ENCODE results near the gene THG1L. TPM values are rescaled to one million over a fixed set of nuclear protein-coding genes. Genes with fewer than 3 reads are reported as not detected.
A peak's percentile ranks its signal among the peaks of the same experiment; 100 is the strongest.

Gene THG1L
- total RNA-seq, 1 experiment from 2014 or later: 45.3 TPM

- Histone ChIP-seq H3K27ac (ENCODE audit: low read length) (no peak overlapping the region), H3F3A (ENCODE audit: low read length, unreplicated experiment) (no peaks in the 10 kb centered on the region), H4K20me1 (ENCODE audit: low read length) (no peaks in the 10 kb centered on the region), H3K9me3 (ENCODE audit: low read length) (no peaks in the 10 kb centered on the region), H3K9me2 (replicated peaks; ENCODE audit: low read length) (no peaks in the 10 kb centered on the region), H3K4me2 (ENCODE audit: low read length) (no peak overlapping the region), H3K4me3 (ENCODE audit: low read length) (no peak overlapping the region), H3K27me3 (ENCODE audit: low read length) (no peaks in the 10 kb centered on the region), H3K36me3 (ENCODE audit: low read depth, low read length) (peaks cover 22% of the 10 kb centered on the region; the same call in 1 of the 2 replicates), H3K79me2 (ENCODE audit: low read length) (peaks cover 22% of the 10 kb centered on the region), H3K9ac (ENCODE audit: low read length) (no peak overlapping the region), H3K4me1 (ENCODE audit: insufficient read depth, low read length) (peaks cover 19% of the 10 kb centered on the region), H2AFZ (ENCODE audit: low read length) (no peak overlapping the region)
- CTCF ChIA-PET: no interaction called here
- no peak for DNase-seq
- POLR2A ChIA-PET (ENCODE audit: unreplicated experiment): interaction anchor here (0.6 kb wide), 1 partner anchor 327 kb away, joined by 4 read pairs; no protein-coding TSS in a partner anchor
- intact Hi-C loops (cut with micrococcal nuclease): loop anchor here (5.0 to 10.0 kb wide), 4 partner anchors 116 to 594 kb away; partner anchors contain the start of gene CLINT1
- BruUV-seq (replicated peaks): no TSS peak
- ATAC-seq: no peak
- no peak for TF ChIP-seq CTCF (conservative IDR thresholded peaks at IDR 0.05; ENCODE audit: low read depth, low read length)
- no peak for TF ChIP-seq EZH2phosphoT487 (IDR thresholded peaks at IDR 0.05; ENCODE audit: borderline replicate concordance, low read length)
- TF ChIP-seq EZH2 (IDR thresholded peaks at IDR 0.05; ENCODE audit: low read length, unreplicated experiment): no peak
These were observed 9.9 kb downstream of the THG1L start for GRCh38 chr5:157741131-157741530.

GRCh38 chr5:157743163-157744050 lies 12.2 kb downstream of the THG1L start, which contains the start of gene LSM11:
TSS of gene LSM11 (plus strand) at chr5:157743712. CDS start at chr5:157743751, 39 bp downstream.
- peaks cover 45% of the 10 kb centered on the region for H3K79me2 ChIP-seq (ENCODE audit: low read length)
- peaks cover 28% of the 10 kb centered on the region for H3K4me1 ChIP-seq (ENCODE audit: insufficient read depth, low read length)
- H3K27ac ChIP-seq (ENCODE audit: low read length): no peak within 1 kb of the TSS
- no peaks in the 10 kb centered on the region for H3K27me3 ChIP-seq (ENCODE audit: low read length)
- H3F3A ChIP-seq (ENCODE audit: low read length, unreplicated experiment): no peaks in the 10 kb centered on the region
- H3K9me3 ChIP-seq (ENCODE audit: low read length): no peaks in the 10 kb centered on the region
- no peaks in the 10 kb centered on the region for H3K9me2 ChIP-seq (replicated peaks; ENCODE audit: low read length)
- H3K9ac ChIP-seq (ENCODE audit: low read length): peak within 1 kb of the TSS; percentile 83
- H3K4me3 ChIP-seq (ENCODE audit: low read length): peak within 1 kb of the TSS; percentile 89
- H3K36me3 ChIP-seq (ENCODE audit: low read depth, low read length): peaks cover 11% of the 10 kb centered on the region; the same call in 1 of the 2 replicates
- ATAC-seq: peak; percentile 88
- peak; percentile 97 for DNase-seq
- intact Hi-C loops (cut with micrococcal nuclease): loop anchor here (1.0 to 10.0 kb wide), 10 partner anchors 12 to 596 kb away; partner anchors contain the start of genes CLINT1 and THG1L
- peak within 1 kb of the TSS; percentile 95 for H3K4me2 ChIP-seq (ENCODE audit: low read length)
- ChIA-PET POLR2A (ENCODE audit: unreplicated experiment) (no interaction called here), CTCF (interaction anchor here (0.5 to 2.4 kb wide), 19 partner anchors 11 to 518 kb away, joined by 3 to 16 read pairs (median 4); partner anchors contain the start of gene THG1L)
- H2AFZ ChIP-seq (ENCODE audit: low read length): peak within 1 kb of the TSS; percentile 90
- BruUV-seq (replicated peaks): no TSS peak
- no peak for TF ChIP-seq EZH2 (IDR thresholded peaks at IDR 0.05; ENCODE audit: low read length, unreplicated experiment)
- peak; percentile 100 for TF ChIP-seq CTCF (conservative IDR thresholded peaks at IDR 0.05; ENCODE audit: low read depth, low read length)
- no peak for TF ChIP-seq EZH2phosphoT487 (IDR thresholded peaks at IDR 0.05; ENCODE audit: borderline replicate concordance, low read length)
- H4K20me1 ChIP-seq (ENCODE audit: low read length): no peaks in the 10 kb centered on the region
